ENCODE measurements around the gene SIGLEC14. TPM values are rescaled to one million over a fixed set of nuclear protein-coding genes. Genes with fewer than 3 reads are reported as not detected.

Gene SIGLEC14
- total and polyA plus RNA-seq, 2 experiments from 2014 or later: not detected

DNA sequence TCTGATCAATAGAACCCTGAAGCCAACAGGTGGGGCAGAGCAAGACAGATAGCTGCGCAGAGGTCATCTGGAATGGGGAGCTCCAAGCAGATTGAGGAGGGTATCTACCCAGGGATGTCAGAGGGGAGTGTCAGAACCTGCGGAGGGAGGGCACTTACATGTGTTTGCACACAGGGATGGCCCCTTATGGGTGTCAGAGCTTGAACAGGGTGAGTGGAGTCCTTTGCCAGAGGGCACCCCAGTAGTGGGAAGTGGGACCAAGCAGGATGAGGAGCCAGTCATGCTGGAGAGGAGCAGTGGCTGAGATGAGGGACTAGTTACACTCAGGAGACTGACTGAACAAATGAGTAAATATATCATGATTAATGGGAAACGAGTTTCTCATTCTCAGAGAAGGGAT is 17.0 kb upstream of the SIGLEC14 start:
- Mint-ChIP-seq H3K4me1 (no peaks in the 10 kb centered on the region), H3K27me3 (ENCODE audit: insufficient read depth, low read depth, poor library complexity) (peaks cover 6% of the 10 kb centered on the region), H3K9me3 (peaks cover 26% of the 10 kb centered on the region), H3K4me3 (no peak overlapping the region), H3K36me3 (ENCODE audit: low read depth) (no peaks in the 10 kb centered on the region), H3K27ac (no peak overlapping the region)
- H4K20me1 ChIP-seq (replicated peaks; ENCODE audit: insufficient read depth): no peaks in the 10 kb centered on the region
- H3K4me3 ChIP-seq: no peak overlapping the region
- no peaks in the 10 kb centered on the region for H3K9me2 ChIP-seq (ENCODE audit: insufficient read depth)
- TF ChIP-seq ZNF114 (CRISPR knock-in tag; IDR thresholded peaks at IDR 0.05) (no peak), ZNF331 (CRISPR knock-in tag; IDR thresholded peaks at IDR 0.05; ENCODE audit: low read depth) (no peak), CREB1 (CRISPR knock-in tag; IDR thresholded peaks at IDR 0.05; ENCODE audit: low read depth) (no peak), STAT1 (IDR thresholded peaks at IDR 0.05; ENCODE audit: unreplicated experiment) (no peak), POLR2AphosphoS5 (IDR thresholded peaks at IDR 0.05; ENCODE audit: low read depth) (no peak)
- TF ChIP-seq, protein P1, sequence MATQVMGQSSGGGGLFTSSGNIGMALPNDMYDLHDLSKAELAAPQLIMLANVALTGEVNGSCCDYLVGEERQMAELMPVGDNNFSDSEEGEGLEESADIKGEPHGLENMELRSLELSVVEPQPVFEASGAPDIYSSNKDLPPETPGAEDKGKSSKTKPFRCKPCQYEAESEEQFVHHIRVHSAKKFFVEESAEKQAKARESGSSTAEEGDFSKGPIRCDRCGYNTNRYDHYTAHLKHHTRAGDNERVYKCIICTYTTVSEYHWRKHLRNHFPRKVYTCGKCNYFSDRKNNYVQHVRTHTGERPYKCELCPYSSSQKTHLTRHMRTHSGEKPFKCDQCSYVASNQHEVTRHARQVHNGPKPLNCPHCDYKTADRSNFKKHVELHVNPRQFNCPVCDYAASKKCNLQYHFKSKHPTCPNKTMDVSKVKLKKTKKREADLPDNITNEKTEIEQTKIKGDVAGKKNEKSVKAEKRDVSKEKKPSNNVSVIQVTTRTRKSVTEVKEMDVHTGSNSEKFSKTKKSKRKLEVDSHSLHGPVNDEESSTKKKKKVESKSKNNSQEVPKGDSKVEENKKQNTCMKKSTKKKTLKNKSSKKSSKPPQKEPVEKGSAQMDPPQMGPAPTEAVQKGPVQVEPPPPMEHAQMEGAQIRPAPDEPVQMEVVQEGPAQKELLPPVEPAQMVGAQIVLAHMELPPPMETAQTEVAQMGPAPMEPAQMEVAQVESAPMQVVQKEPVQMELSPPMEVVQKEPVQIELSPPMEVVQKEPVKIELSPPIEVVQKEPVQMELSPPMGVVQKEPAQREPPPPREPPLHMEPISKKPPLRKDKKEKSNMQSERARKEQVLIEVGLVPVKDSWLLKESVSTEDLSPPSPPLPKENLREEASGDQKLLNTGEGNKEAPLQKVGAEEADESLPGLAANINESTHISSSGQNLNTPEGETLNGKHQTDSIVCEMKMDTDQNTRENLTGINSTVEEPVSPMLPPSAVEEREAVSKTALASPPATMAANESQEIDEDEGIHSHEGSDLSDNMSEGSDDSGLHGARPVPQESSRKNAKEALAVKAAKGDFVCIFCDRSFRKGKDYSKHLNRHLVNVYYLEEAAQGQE (IDR thresholded peaks at IDR 0.05; ENCODE audit: unreplicated experiment): no peak
- TF ChIP-seq, protein P2, sequence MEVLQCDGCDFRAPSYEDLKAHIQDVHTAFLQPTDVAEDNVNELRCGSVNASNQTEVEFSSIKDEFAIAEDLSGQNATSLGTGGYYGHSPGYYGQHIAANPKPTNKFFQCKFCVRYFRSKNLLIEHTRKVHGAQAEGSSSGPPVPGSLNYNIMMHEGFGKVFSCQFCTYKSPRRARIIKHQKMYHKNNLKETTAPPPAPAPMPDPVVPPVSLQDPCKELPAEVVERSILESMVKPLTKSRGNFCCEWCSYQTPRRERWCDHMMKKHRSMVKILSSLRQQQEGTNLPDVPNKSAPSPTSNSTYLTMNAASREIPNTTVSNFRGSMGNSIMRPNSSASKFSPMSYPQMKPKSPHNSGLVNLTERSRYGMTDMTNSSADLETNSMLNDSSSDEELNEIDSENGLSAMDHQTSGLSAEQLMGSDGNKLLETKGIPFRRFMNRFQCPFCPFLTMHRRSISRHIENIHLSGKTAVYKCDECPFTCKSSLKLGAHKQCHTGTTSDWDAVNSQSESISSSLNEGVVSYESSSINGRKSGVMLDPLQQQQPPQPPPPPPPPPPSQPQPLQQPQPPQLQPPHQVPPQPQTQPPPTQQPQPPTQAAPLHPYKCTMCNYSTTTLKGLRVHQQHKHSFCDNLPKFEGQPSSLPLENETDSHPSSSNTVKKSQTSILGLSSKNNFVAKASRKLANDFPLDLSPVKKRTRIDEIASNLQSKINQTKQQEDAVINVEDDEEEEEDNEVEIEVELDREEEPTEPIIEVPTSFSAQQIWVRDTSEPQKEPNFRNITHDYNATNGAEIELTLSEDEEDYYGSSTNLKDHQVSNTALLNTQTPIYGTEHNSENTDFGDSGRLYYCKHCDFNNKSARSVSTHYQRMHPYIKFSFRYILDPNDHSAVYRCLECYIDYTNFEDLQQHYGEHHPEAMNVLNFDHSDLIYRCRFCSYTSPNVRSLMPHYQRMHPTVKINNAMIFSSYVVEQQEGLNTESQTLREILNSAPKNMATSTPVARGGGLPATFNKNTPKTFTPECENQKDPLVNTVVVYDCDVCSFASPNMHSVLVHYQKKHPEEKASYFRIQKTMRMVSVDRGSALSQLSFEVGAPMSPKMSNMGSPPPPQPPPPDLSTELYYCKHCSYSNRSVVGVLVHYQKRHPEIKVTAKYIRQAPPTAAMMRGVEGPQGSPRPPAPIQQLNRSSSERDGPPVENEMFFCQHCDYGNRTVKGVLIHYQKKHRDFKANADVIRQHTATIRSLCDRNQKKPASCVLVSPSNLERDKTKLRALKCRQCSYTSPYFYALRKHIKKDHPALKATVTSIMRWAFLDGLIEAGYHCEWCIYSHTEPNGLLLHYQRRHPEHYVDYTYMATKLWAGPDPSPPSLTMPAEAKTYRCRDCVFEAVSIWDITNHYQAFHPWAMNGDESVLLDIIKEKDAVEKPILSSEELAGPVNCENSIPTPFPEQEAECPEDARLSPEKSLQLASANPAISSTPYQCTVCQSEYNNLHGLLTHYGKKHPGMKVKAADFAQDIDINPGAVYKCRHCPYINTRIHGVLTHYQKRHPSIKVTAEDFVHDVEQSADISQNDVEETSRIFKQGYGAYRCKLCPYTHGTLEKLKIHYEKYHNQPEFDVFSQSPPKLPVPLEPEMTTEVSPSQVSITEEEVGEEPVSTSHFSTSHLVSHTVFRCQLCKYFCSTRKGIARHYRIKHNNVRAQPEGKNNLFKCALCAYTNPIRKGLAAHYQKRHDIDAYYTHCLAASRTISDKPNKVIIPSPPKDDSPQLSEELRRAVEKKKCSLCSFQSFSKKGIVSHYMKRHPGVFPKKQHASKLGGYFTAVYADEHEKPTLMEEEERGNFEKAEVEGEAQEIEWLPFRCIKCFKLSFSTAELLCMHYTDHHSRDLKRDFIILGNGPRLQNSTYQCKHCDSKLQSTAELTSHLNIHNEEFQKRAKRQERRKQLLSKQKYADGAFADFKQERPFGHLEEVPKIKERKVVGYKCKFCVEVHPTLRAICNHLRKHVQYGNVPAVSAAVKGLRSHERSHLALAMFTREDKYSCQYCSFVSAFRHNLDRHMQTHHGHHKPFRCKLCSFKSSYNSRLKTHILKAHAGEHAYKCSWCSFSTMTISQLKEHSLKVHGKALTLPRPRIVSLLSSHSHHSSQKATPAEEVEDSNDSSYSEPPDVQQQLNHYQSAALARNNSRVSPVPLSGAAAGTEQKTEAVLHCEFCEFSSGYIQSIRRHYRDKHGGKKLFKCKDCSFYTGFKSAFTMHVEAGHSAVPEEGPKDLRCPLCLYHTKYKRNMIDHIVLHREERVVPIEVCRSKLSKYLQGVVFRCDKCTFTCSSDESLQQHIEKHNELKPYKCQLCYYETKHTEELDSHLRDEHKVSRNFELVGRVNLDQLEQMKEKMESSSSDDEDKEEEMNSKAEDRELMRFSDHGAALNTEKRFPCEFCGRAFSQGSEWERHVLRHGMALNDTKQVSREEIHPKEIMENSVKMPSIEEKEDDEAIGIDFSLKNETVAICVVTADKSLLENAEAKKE (CRISPR knock-in tag; IDR thresholded peaks at IDR 0.05): no peak
- H2AFZ ChIP-seq: no peak overlapping the region
- H3K27me3 ChIP-seq (ENCODE audit: insufficient read depth): no peaks in the 10 kb centered on the region
- no peaks in the 10 kb centered on the region for H3F3A ChIP-seq (replicated peaks; ENCODE audit: low read depth)
- H3K27ac ChIP-seq (ENCODE audit: low read depth): no peak overlapping the region
- no peak for DNase-seq (ENCODE audit: low spot score)
- no peak for ATAC-seq
- no peaks in the 10 kb centered on the region for H3K79me2 ChIP-seq (replicated peaks; ENCODE audit: insufficient read depth)
- H3K36me3 ChIP-seq (ENCODE audit: insufficient read depth): no peaks in the 10 kb centered on the region
- no peaks in the 10 kb centered on the region for H3K4me1 ChIP-seq (ENCODE audit: insufficient read depth)
- H3K4me2 ChIP-seq: no peak overlapping the region

Measured in GM23338 (cell line).